Measurements from ENCODE around the gene FAM181A.

DNA sequence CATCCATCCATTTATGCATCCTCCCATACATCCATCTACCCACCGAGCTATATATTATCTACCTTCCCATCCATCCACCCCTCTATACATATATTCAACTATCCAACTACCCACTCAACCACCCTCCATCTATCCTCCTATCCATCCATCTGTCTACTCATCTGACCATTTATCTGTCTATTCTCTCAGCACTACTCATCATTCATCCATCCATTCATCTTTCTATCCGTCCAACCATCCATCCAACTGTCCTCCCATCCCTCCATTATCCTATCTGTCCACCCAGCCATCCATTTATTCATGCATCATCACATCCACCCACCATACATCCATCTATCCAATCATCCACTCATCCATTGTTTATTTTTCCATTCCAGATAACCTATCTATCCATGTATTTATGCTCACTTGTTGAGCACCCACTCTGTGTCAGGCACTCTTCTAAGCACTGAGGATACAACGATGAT, 37.7 kb downstream of the FAM181A start:
- TF ChIP-seq, protein P1, sequence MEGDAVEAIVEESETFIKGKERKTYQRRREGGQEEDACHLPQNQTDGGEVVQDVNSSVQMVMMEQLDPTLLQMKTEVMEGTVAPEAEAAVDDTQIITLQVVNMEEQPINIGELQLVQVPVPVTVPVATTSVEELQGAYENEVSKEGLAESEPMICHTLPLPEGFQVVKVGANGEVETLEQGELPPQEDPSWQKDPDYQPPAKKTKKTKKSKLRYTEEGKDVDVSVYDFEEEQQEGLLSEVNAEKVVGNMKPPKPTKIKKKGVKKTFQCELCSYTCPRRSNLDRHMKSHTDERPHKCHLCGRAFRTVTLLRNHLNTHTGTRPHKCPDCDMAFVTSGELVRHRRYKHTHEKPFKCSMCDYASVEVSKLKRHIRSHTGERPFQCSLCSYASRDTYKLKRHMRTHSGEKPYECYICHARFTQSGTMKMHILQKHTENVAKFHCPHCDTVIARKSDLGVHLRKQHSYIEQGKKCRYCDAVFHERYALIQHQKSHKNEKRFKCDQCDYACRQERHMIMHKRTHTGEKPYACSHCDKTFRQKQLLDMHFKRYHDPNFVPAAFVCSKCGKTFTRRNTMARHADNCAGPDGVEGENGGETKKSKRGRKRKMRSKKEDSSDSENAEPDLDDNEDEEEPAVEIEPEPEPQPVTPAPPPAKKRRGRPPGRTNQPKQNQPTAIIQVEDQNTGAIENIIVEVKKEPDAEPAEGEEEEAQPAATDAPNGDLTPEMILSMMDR (IDR thresholded peaks at IDR 0.05; ENCODE audit: poor library complexity, severe bottlenecking), result no peak
- TF ChIP-seq MXI1 (conservative IDR thresholded peaks at IDR 0.05; ENCODE audit: poor library complexity, severe bottlenecking), result no peak
- TF ChIP-seq EZH2 (IDR thresholded peaks at IDR 0.05; ENCODE audit: borderline replicate concordance, insufficient read depth, low read length, poor library complexity, severe bottlenecking), result no peak
- TF ChIP-seq TAF1 (IDR thresholded peaks at IDR 0.05; ENCODE audit: low read depth), result no peak
